Fibroblast of the aortic adventitia (primary cell): ENCODE measurements around the gene SNX12. TPM values are rescaled to one million over a fixed set of nuclear protein-coding genes. Genes with fewer than 3 reads are reported as not detected.

ENCODE experiments used
- DNase-seq: peaks from one replicate; pipeline ENCODE4 v3.0.0-alpha.2; 2010; ENCODE audit warnings: low read depth
- H3K4me3 ChIP-seq: 2 replicates; pipeline ENCODE4 v1.5.1; 2011; ENCODE audit warnings: low read depth, mild to moderate bottlenecking, control low read depth, low read length, moderate library complexity
- total RNA-seq: library from RNA; depleted of rRNA; stranded (reverse); fragments of >200 nt; gene quantifications from 2 replicates; pipeline ENCODE4 v1.2.3, GENCODE V29; 2012; ENCODE audit warnings: low replicate concordance
- TF ChIP-seq, protein P1 (sequence below): IDR thresholded peaks from 2 replicates; pipeline ENCODE4 v1.5.1; 2011; ENCODE audit warnings: mild to moderate bottlenecking, low read length, control low read depth, inconsistent platforms; ENCODE audit not compliant: insufficient read depth

SNX12 gene
- total RNA-seq, 1 donor = 61.7 TPM

DNA sequence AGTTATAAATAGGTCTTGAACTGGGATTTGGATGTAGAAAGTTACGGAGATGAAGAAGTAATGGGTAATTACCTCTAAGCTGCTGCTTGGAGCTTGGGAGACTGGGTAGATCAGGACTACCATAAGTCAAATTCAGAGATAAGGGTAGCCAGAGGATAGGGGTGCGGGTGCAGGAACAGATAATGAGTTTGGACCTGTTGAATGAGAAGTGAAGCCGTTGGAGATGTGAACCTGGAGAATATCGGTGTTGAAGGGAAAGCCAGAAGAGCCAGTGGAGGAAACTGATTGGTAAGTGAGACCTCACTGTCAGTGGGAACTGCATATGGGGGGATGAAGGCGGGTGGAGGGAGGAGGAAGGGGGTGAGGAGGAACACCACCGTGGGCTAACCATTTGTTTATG lies 26.9 kb upstream of the SNX12 start:
- TF ChIP-seq, protein P1, sequence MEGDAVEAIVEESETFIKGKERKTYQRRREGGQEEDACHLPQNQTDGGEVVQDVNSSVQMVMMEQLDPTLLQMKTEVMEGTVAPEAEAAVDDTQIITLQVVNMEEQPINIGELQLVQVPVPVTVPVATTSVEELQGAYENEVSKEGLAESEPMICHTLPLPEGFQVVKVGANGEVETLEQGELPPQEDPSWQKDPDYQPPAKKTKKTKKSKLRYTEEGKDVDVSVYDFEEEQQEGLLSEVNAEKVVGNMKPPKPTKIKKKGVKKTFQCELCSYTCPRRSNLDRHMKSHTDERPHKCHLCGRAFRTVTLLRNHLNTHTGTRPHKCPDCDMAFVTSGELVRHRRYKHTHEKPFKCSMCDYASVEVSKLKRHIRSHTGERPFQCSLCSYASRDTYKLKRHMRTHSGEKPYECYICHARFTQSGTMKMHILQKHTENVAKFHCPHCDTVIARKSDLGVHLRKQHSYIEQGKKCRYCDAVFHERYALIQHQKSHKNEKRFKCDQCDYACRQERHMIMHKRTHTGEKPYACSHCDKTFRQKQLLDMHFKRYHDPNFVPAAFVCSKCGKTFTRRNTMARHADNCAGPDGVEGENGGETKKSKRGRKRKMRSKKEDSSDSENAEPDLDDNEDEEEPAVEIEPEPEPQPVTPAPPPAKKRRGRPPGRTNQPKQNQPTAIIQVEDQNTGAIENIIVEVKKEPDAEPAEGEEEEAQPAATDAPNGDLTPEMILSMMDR = no peak
- DNase-seq = no peak
- H3K4me3 ChIP-seq = peak overlapping the region; percentile 61

DNA sequence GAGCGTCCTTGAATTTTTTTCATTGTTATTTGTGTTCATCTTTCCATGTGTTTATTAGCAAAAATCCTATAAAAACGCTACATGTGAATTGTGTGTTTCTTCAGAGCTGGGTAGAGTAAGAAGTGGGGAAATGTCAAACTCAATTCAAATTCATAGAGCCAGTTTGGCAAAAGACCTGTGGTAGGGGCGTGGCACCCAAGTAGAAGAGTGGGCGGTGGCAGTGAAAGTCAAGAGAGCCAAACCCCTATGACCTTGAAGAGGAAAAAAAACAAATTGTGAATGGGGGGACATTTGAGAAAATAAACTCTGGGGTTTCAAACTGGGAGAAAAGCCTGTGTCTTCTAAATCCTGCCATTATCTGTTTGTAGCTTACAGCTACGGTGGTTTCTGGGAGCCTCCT lies 23.1 kb upstream of the SNX12 start:
- TF ChIP-seq, protein P1 = no peak
- no peak for DNase-seq
- H3K4me3 ChIP-seq = no peak overlapping the region

DNA sequence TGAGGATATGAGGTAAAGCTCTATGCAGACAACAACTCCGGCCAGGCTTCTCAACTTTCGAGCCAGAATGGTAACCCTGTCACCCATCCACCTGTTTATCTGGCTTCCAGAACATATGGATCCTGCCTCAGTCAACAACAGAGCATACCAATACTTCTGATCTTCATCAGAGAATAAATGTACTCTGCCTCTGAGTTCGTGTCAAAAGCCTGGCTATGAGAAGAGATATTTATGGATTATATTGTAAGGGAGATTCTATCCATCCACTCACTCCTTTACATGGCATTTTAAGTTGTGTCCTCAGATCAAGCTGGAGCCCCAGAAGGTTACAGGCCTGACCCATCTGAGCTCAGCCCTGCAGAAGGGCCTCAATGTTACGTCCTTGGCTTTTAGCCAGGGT lies 17.8 kb upstream of the SNX12 start:
- no peak for DNase-seq
- H3K4me3 ChIP-seq = no peak overlapping the region
- TF ChIP-seq, protein P1 = no peak

DNA sequence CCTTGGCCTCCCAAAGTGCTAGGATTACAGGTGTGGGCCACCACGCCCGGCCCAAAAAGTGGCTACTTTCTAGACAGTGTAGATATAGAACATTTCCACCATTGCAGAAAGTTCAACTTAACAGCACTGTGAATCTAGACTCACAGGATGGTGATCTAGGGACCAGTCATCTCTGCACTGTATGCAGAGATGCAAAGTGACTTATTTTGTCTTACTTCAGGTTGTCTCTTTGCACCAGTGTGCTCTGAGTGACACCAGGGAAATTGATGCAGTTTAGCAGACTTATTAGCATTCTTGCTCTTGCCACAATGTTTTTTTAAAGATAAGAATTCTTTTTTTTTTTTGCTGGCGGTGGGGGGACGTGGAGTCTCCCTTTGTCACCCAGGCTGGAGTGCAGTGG lies 14.7 kb upstream of the SNX12 start:
- DNase-seq = no peak
- no peak overlapping the region for H3K4me3 ChIP-seq
- TF ChIP-seq, protein P1 = no peak

DNA sequence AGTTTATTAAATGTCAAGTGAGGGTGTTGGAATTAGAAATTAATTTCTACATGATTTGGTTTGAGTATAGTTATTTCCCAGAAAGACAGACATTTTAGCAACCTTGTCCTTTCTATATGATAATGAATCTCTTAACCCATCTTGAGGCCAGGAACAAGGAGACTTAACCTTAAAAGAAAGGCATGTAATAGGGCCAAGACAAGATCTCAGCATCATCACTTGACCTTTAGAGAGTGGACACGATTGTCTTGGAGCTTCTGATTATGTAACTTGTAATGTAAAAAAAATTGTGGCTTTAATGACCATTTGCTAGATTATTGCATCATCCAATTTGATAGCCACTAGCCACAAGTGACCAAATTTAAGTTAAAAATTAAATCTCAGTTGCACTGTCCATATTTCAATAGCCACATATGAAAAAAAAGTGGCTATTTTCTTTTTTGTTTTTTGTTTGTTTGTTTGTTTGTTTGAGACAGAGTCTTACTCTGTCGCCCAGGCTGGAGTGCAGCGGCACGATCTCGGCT lies 14.1 kb upstream of the SNX12 start:
- no peak overlapping the region for H3K4me3 ChIP-seq
- DNase-seq = no peak
- TF ChIP-seq, protein P1 = no peak

DNA sequence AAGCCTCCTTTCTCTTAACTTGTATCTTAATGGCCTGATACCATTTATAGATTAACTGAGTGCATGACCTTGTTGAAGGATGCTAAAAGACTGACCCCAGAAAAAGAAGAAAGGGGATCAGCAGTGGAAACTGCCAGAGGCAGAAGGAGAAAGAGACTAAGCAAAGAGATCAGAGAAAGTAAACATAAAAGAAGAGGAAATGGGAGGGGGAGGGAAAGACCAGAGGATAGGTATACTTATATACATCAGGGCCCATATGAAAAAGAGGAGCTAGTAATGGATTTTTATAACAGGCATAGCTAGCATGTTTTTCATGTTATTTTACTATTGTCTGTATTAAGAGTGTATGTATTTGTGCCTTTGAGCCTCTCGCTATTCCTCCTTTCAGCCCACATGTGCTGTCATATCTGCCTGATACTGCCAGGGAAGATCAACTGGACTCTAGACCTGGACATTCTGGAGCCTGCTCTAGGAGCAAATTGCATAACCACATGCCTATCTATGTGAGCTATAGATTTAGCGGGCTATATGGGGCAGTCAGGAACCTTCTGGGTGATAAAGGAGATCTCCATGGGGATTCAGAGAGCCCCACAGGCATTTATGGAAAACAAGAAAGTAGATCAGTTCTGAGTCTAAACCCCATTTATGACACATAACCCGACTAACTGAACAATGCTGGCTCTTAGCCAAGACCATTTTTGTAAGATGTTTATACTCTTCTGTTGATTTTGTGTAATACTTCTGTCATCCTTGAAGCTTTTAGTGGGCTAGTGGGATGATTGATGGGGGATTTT lies 13.4 kb upstream of the SNX12 start:
- no peak overlapping the region for H3K4me3 ChIP-seq
- peak; percentile 62 for DNase-seq
- TF ChIP-seq, protein P1 = no peak
